GM18867 (cell line): ENCODE results near the gene RARA.

Experiments used
- ATAC-seq: cut with Tn5 transposase; IDR thresholded peaks from one replicate; pipeline ENCODE4 v1.9.1; 2021; ENCODE audit warnings: mild to moderate bottlenecking, moderate library complexity; ENCODE audit not compliant: unreplicated experiment

Gene RARA

GRCh38 chr17:40309031-40309948 lies at the start of gene RARA:
Gene RARA (plus strand): TSS chr17:40309180. CDS start chr17:40331219, 22,039 bp downstream.
- no peak for ATAC-seq

- no peak for ATAC-seq
These were observed 49.5 kb upstream of the RARA start for GRCh38 chr17:40259505-40259904.

GRCh38 chr17:40260528-40260927 lies 48.5 kb upstream of the RARA start:
- no peak for ATAC-seq

- no peak for ATAC-seq
These were observed 44.4 kb upstream of the RARA start for GRCh38 chr17:40264458-40265185.

- ATAC-seq: no peak
These were observed 43.6 kb upstream of the RARA start for GRCh38 chr17:40265337-40265736.

- no peak for ATAC-seq
These were observed 42.1 kb upstream of the RARA start for GRCh38 chr17:40266882-40267281.

- no peak for ATAC-seq
These were observed 40.8 kb upstream of the RARA start for GRCh38 chr17:40268141-40268712.

GRCh38 chr17:40278414-40278813 lies 30.6 kb upstream of the RARA start:
- ATAC-seq: no peak

GRCh38 chr17:40279402-40279801 lies 29.6 kb upstream of the RARA start:
- no peak for ATAC-seq

GRCh38 chr17:40281663-40282062 lies 27.3 kb upstream of the RARA start:
- no peak for ATAC-seq

GRCh38 chr17:40283662-40284061 lies 25.3 kb upstream of the RARA start:
- ATAC-seq: no peak

- no peak for ATAC-seq
These were observed 24.8 kb upstream of the RARA start for GRCh38 chr17:40284085-40284713.

- ATAC-seq: no peak
These were observed 22.5 kb upstream of the RARA start for GRCh38 chr17:40286473-40286872.

- ATAC-seq: no peak
These were observed 21.9 kb upstream of the RARA start for GRCh38 chr17:40287159-40287493.

GRCh38 chr17:40287494-40288369 lies 21.2 kb upstream of the RARA start, which contains the start of gene CDC6:
Gene CDC6 (plus strand): TSS chr17:40287879. CDS start chr17:40289421, 1,542 bp downstream.
- ATAC-seq: peak; percentile 90

- no peak for ATAC-seq
These were observed 18.2 kb upstream of the RARA start for GRCh38 chr17:40290629-40291280.

- no peak for ATAC-seq
These were observed 17.7 kb upstream of the RARA start for GRCh38 chr17:40291281-40291664.

GRCh38 chr17:40293363-40293762 lies 15.6 kb upstream of the RARA start:
- no peak for ATAC-seq

- ATAC-seq: no peak
These were observed 13.2 kb upstream of the RARA start for GRCh38 chr17:40295488-40296436.
